Activated T-helper 17 cell treated with anti-CD3 and anti-CD28 coated beads, Interleukin-2, amount 50 U/mL, for 72 hours (primary cell): ENCODE measurements around the gene HRH4. TPM values are rescaled to one million over a fixed set of nuclear protein-coding genes. Genes with fewer than 3 reads are reported as not detected.
A peak's percentile ranks its signal among the peaks of the same experiment; 100 is the strongest.

Experiments used
- ATAC-seq: fragments of 150-1000 bp; cut with Tn5 transposase; replicated peaks from 2 replicates; pipeline ENCODE4 v1.10.0; 2021; ENCODE audit warnings: mild to moderate bottlenecking, moderate library complexity
- H3K27ac Mint-ChIP-seq: one replicate; pipeline ENCODE4 v1.8.0; 2022; ENCODE audit warnings: mixed read lengths
- H3K27me3 Mint-ChIP-seq: one replicate; pipeline ENCODE4 v1.8.0; 2022; ENCODE audit warnings: mixed read lengths
- H3K36me3 Mint-ChIP-seq: one replicate; pipeline ENCODE4 v1.8.0; 2022; ENCODE audit warnings: low read depth, mild to moderate bottlenecking, mixed read lengths
- H3K4me1 Mint-ChIP-seq: one replicate; pipeline ENCODE4 v1.8.0; 2022; ENCODE audit warnings: mixed read lengths
- H3K4me3 Mint-ChIP-seq: one replicate; pipeline ENCODE4 v1.8.0; 2022; ENCODE audit warnings: mild to moderate bottlenecking, mixed read lengths
- H3K9me3 Mint-ChIP-seq: one replicate; pipeline ENCODE4 v1.8.0; 2022; ENCODE audit warnings: mixed read lengths
- total RNA-seq, 2 donors: library from RNA; stranded (reverse); gene quantifications; one replicate each; pipeline ENCODE4 v1.2.3, GENCODE V29; 2022

HRH4 gene
- total RNA-seq, 2 donors from 2014 or later: 2.2 to 3.8 TPM

- no peaks in the 10 kb centered on the region for H3K4me1 Mint-ChIP-seq
- ATAC-seq: no peak
- no peaks in the 10 kb centered on the region for H3K9me3 Mint-ChIP-seq
- no peaks in the 10 kb centered on the region for H3K27me3 Mint-ChIP-seq
- H3K36me3 Mint-ChIP-seq: peaks cover 14% of the 10 kb centered on the region
- no peak overlapping the region for H3K4me3 Mint-ChIP-seq
- H3K27ac Mint-ChIP-seq: no peak overlapping the region
Measured at GRCh38 chr18:24479371-24479770, 18.9 kb downstream of the HRH4 start.

- H3K4me1 Mint-ChIP-seq: peaks cover 14% of the 10 kb centered on the region
- no peak overlapping the region for H3K4me3 Mint-ChIP-seq
- H3K27me3 Mint-ChIP-seq: peaks cover under 1% of the 10 kb centered on the region
- peaks cover 6% of the 10 kb centered on the region for H3K36me3 Mint-ChIP-seq
- no peak overlapping the region for H3K27ac Mint-ChIP-seq
- no peaks in the 10 kb centered on the region for H3K9me3 Mint-ChIP-seq
- ATAC-seq: no peak
Measured at GRCh38 chr18:24482821-24483220, 22.4 kb downstream of the HRH4 start.

GRCh38 chr18:24485681-24486080 is 25.2 kb downstream of the HRH4 start:
- H3K9me3 Mint-ChIP-seq: no peaks in the 10 kb centered on the region
- H3K36me3 Mint-ChIP-seq: peaks cover 8% of the 10 kb centered on the region
- H3K4me3 Mint-ChIP-seq: peak overlapping the region; percentile 28
- peak overlapping the region; percentile 75 for H3K27ac Mint-ChIP-seq
- ATAC-seq: peak; percentile 57
- H3K27me3 Mint-ChIP-seq: peaks cover 3% of the 10 kb centered on the region
- peaks cover 22% of the 10 kb centered on the region for H3K4me1 Mint-ChIP-seq

- Mint-ChIP-seq H3K27me3 (peaks cover 3% of the 10 kb centered on the region), H3K27ac (peak overlapping the region; percentile 75), H3K4me1 (peaks cover 22% of the 10 kb centered on the region), H3K4me3 (peak overlapping the region; percentile 28), H3K9me3 (no peaks in the 10 kb centered on the region), H3K36me3 (peaks cover 8% of the 10 kb centered on the region)
- no peak for ATAC-seq
Measured at GRCh38 chr18:24486684-24487083, 26.2 kb downstream of the HRH4 start.

GRCh38 chr18:24488824-24489493 is 28.5 kb downstream of the HRH4 start:
- Mint-ChIP-seq H3K4me3 (peak overlapping the region; percentile 28), H3K27ac (peak overlapping the region; percentile 3), H3K9me3 (no peaks in the 10 kb centered on the region), H3K4me1 (peaks cover 22% of the 10 kb centered on the region), H3K27me3 (peaks cover 9% of the 10 kb centered on the region), H3K36me3 (peaks cover 8% of the 10 kb centered on the region)
- peak; percentile 22 for ATAC-seq

GRCh38 chr18:24490539-24490938 is 30.1 kb downstream of the HRH4 start:
- no peaks in the 10 kb centered on the region for H3K9me3 Mint-ChIP-seq
- no peak overlapping the region for H3K4me3 Mint-ChIP-seq
- H3K27ac Mint-ChIP-seq: no peak overlapping the region
- peaks cover 22% of the 10 kb centered on the region for H3K4me1 Mint-ChIP-seq
- peaks cover 9% of the 10 kb centered on the region for H3K27me3 Mint-ChIP-seq
- ATAC-seq: no peak
- peaks cover 8% of the 10 kb centered on the region for H3K36me3 Mint-ChIP-seq

GRCh38 chr18:24491927-24492834 is 31.7 kb downstream of the HRH4 start:
- ATAC-seq: no peak
- Mint-ChIP-seq H3K4me1 (peaks cover 13% of the 10 kb centered on the region), H3K27ac (no peak overlapping the region), H3K27me3 (peaks cover 9% of the 10 kb centered on the region), H3K36me3 (peaks cover 8% of the 10 kb centered on the region), H3K9me3 (no peaks in the 10 kb centered on the region), H3K4me3 (no peak overlapping the region)

- no peaks in the 10 kb centered on the region for H3K4me1 Mint-ChIP-seq
- ATAC-seq: no peak
Measured at GRCh38 chr18:24494586-24494985, 34.1 kb downstream of the HRH4 start.

GRCh38 chr18:24497031-24497754 is 36.8 kb downstream of the HRH4 start:
- H3K27me3 Mint-ChIP-seq: peaks cover 5% of the 10 kb centered on the region
- H3K4me3 Mint-ChIP-seq: no peak overlapping the region
- H3K36me3 Mint-ChIP-seq: no peaks in the 10 kb centered on the region
- no peak for ATAC-seq
- H3K4me1 Mint-ChIP-seq: no peaks in the 10 kb centered on the region
- no peak overlapping the region for H3K27ac Mint-ChIP-seq
- H3K9me3 Mint-ChIP-seq: no peaks in the 10 kb centered on the region

More at GRCh38 chr18:24494586-24494985, 34.1 kb downstream of the HRH4 start:
- H3K27ac Mint-ChIP-seq: no peak overlapping the region
- no peaks in the 10 kb centered on the region for H3K36me3 Mint-ChIP-seq
- no peaks in the 10 kb centered on the region for H3K9me3 Mint-ChIP-seq
- no peak overlapping the region for H3K4me3 Mint-ChIP-seq
- H3K27me3 Mint-ChIP-seq: peaks cover 5% of the 10 kb centered on the region

GRCh38 chr18:24499814-24500213 is 39.4 kb downstream of the HRH4 start:
- Mint-ChIP-seq H3K36me3 (no peaks in the 10 kb centered on the region), H3K27ac (no peak overlapping the region)

GRCh38 chr18:24500217-24500616 is 39.8 kb downstream of the HRH4 start:
- no peaks in the 10 kb centered on the region for H3K9me3 Mint-ChIP-seq
- no peaks in the 10 kb centered on the region for H3K36me3 Mint-ChIP-seq
- H3K27me3 Mint-ChIP-seq: peaks cover 3% of the 10 kb centered on the region
- no peaks in the 10 kb centered on the region for H3K4me1 Mint-ChIP-seq
- H3K27ac Mint-ChIP-seq: no peak overlapping the region
- no peak overlapping the region for H3K4me3 Mint-ChIP-seq
- ATAC-seq: no peak

More at GRCh38 chr18:24499814-24500213, 39.4 kb downstream of the HRH4 start:
- peaks cover 3% of the 10 kb centered on the region for H3K27me3 Mint-ChIP-seq
- no peaks in the 10 kb centered on the region for H3K4me1 Mint-ChIP-seq
- H3K4me3 Mint-ChIP-seq: no peak overlapping the region
- ATAC-seq: no peak
- no peaks in the 10 kb centered on the region for H3K9me3 Mint-ChIP-seq

GRCh38 chr18:24500766-24501165 is 40.3 kb downstream of the HRH4 start:
- no peaks in the 10 kb centered on the region for H3K4me1 Mint-ChIP-seq
- H3K4me3 Mint-ChIP-seq: no peak overlapping the region
- no peaks in the 10 kb centered on the region for H3K36me3 Mint-ChIP-seq
- peaks cover 3% of the 10 kb centered on the region for H3K27me3 Mint-ChIP-seq
- H3K27ac Mint-ChIP-seq: no peak overlapping the region
- ATAC-seq: no peak
- no peaks in the 10 kb centered on the region for H3K9me3 Mint-ChIP-seq

GRCh38 chr18:24502667-24503523 is 42.5 kb downstream of the HRH4 start:
- Mint-ChIP-seq H3K27ac (no peak overlapping the region), H3K27me3 (peaks cover 3% of the 10 kb centered on the region), H3K4me1 (no peaks in the 10 kb centered on the region), H3K4me3 (no peak overlapping the region), H3K36me3 (no peaks in the 10 kb centered on the region), H3K9me3 (no peaks in the 10 kb centered on the region)
- ATAC-seq: no peak

- Mint-ChIP-seq H3K4me1 (no peaks in the 10 kb centered on the region), H3K4me3 (no peak overlapping the region), H3K27me3 (peaks cover 3% of the 10 kb centered on the region), H3K36me3 (no peaks in the 10 kb centered on the region), H3K9me3 (no peaks in the 10 kb centered on the region), H3K27ac (no peak overlapping the region)
- no peak for ATAC-seq
Measured at GRCh38 chr18:24504401-24504800, 44.0 kb downstream of the HRH4 start.
